Measurements from ENCODE around the gene EPB41L4B.

DNA sequence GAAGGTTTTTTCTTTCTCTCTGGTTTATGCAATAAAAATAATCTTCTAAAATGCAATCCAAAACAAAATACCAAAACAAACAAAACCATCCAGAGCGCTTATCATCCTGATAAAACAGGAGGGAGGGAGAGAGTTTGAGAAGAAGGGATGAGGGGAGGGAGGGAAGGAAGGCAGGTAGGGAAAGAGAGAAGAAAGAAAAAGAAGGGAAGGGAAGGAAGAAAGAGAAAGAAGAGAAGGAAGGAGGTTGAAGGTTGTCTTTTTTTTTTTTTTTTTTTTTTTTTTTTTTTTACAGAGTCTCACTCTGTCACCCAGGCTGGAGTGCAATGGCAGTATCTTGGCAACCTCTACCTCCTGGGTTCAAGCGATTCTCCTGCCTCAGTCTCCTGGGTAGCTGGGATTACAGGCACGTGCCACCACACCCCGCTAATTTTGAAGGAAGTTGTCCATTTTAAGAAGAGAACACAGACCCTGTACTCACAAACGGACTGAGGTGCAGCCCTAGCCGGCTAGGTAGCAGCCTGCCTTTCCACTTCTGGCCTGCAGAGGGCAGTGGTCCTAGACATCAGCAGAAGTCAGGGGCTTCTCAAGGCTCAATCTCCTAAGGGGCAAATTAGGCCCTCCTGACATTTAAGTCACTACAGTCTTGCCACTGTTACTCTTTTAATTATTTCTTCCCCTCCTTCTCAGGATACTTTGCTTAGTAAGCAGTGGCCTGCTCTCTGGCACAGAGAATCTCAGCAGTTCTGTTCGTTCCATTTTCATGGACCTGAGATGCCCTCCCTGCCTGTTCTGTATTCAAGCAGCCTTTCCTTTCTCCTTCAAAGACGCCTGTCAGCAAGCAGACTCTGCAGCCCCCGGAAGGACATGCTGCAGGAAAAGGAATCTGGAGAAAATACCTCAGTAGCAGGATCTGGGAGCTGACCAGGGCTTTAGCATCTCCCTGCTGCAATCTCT is 76.4 kb downstream of the EPB41L4B start:
- TF ChIP-seq, protein P1, sequence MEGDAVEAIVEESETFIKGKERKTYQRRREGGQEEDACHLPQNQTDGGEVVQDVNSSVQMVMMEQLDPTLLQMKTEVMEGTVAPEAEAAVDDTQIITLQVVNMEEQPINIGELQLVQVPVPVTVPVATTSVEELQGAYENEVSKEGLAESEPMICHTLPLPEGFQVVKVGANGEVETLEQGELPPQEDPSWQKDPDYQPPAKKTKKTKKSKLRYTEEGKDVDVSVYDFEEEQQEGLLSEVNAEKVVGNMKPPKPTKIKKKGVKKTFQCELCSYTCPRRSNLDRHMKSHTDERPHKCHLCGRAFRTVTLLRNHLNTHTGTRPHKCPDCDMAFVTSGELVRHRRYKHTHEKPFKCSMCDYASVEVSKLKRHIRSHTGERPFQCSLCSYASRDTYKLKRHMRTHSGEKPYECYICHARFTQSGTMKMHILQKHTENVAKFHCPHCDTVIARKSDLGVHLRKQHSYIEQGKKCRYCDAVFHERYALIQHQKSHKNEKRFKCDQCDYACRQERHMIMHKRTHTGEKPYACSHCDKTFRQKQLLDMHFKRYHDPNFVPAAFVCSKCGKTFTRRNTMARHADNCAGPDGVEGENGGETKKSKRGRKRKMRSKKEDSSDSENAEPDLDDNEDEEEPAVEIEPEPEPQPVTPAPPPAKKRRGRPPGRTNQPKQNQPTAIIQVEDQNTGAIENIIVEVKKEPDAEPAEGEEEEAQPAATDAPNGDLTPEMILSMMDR (IDR thresholded peaks at IDR 0.05 in 2 of 3, conservative IDR thresholded peaks at IDR 0.05 in 1 of 3; ENCODE audit: borderline replicate concordance in 1 of 3, insufficient read depth in 1 of 3, low read depth in 2 of 3, low read length in 2 of 3) = peak; percentile 64 to 96 (median 91); a peak in 5 of 6 replicates
- no peak for TF ChIP-seq ZNF274 (IDR thresholded peaks at IDR 0.05; ENCODE audit: low read depth, low read length)
- no peak for TF ChIP-seq POLR2A (IDR thresholded peaks at IDR 0.05; ENCODE audit: borderline replicate concordance, extremely low read depth, insufficient read depth, insufficient read length)
- no peak for TF ChIP-seq FOSL1 (IDR thresholded peaks at IDR 0.05; ENCODE audit: low read depth)
- TF ChIP-seq RAD21 (IDR thresholded peaks at IDR 0.05; ENCODE audit: low read depth) = peak; percentile 75
- TF ChIP-seq ATF3 (IDR thresholded peaks at IDR 0.05) = no peak
